Measurements from ENCODE around the gene TMEM51. TPM values are rescaled to one million over a fixed set of nuclear protein-coding genes. Genes with fewer than 3 reads are reported as not detected.
A peak's percentile ranks its signal among the peaks of the same experiment; 100 is the strongest.

Gene TMEM51
- total and polyA plus RNA-seq, 2 of the 13 experiments (the other 11 are each of a cell fraction or from before 2014, with no cell fraction given), result 12.2 to 22.3 TPM

GRCh38 chr1:15139654-15140350, 13.7 kb upstream of the TMEM51 start (continued):
- TF ChIP-seq SALL2 (CRISPR knock-in tag; IDR thresholded peaks at IDR 0.05) (no peak), TERF1 (CRISPR knock-in tag; IDR thresholded peaks at IDR 0.05) (no peak), PAX8 (CRISPR knock-in tag; IDR thresholded peaks at IDR 0.05; ENCODE audit: borderline replicate concordance) (no peak), ZNF558 (CRISPR knock-in tag; IDR thresholded peaks at IDR 0.05; ENCODE audit: borderline replicate concordance) (no peak), KDM6A (CRISPR knock-in tag; IDR thresholded peaks at IDR 0.05; ENCODE audit: low read depth) (no peak), ZNF280B (CRISPR knock-in tag; IDR thresholded peaks at IDR 0.05; ENCODE audit: borderline replicate concordance) (no peak), ZNF850 (CRISPR knock-in tag; conservative IDR thresholded peaks at IDR 0.05) (no peak), PRPF4 (IDR thresholded peaks at IDR 0.05; ENCODE audit: low read depth, low read length, poor library complexity, severe bottlenecking) (no peak), ZMYM3 (CRISPR knock-in tag; IDR thresholded peaks at IDR 0.05) (peak; percentile 83), DMAP1 (CRISPR knock-in tag; IDR thresholded peaks at IDR 0.05) (no peak), ATF7-NPFF (CRISPR knock-in tag; IDR thresholded peaks at IDR 0.05; ENCODE audit: low read depth) (no peak)
- TF ChIP-seq, protein P1, sequence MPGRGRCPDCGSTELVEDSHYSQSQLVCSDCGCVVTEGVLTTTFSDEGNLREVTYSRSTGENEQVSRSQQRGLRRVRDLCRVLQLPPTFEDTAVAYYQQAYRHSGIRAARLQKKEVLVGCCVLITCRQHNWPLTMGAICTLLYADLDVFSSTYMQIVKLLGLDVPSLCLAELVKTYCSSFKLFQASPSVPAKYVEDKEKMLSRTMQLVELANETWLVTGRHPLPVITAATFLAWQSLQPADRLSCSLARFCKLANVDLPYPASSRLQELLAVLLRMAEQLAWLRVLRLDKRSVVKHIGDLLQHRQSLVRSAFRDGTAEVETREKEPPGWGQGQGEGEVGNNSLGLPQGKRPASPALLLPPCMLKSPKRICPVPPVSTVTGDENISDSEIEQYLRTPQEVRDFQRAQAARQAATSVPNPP (CRISPR knock-in tag; IDR thresholded peaks at IDR 0.05), result no peak
- TF ChIP-seq, protein P2, sequence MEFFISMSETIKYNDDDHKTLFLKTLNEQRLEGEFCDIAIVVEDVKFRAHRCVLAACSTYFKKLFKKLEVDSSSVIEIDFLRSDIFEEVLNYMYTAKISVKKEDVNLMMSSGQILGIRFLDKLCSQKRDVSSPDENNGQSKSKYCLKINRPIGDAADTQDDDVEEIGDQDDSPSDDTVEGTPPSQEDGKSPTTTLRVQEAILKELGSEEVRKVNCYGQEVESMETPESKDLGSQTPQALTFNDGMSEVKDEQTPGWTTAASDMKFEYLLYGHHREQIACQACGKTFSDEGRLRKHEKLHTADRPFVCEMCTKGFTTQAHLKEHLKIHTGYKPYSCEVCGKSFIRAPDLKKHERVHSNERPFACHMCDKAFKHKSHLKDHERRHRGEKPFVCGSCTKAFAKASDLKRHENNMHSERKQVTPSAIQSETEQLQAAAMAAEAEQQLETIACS (CRISPR knock-in tag; IDR thresholded peaks at IDR 0.05), result no peak
- TF ChIP-seq, protein P3, sequence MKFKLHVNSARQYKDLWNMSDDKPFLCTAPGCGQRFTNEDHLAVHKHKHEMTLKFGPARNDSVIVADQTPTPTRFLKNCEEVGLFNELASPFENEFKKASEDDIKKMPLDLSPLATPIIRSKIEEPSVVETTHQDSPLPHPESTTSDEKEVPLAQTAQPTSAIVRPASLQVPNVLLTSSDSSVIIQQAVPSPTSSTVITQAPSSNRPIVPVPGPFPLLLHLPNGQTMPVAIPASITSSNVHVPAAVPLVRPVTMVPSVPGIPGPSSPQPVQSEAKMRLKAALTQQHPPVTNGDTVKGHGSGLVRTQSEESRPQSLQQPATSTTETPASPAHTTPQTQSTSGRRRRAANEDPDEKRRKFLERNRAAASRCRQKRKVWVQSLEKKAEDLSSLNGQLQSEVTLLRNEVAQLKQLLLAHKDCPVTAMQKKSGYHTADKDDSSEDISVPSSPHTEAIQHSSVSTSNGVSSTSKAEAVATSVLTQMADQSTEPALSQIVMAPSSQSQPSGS (CRISPR knock-in tag; IDR thresholded peaks at IDR 0.05), result peak; percentile 62; the same call in 1 of the 2 replicates
- TF ChIP-seq, protein P4, sequence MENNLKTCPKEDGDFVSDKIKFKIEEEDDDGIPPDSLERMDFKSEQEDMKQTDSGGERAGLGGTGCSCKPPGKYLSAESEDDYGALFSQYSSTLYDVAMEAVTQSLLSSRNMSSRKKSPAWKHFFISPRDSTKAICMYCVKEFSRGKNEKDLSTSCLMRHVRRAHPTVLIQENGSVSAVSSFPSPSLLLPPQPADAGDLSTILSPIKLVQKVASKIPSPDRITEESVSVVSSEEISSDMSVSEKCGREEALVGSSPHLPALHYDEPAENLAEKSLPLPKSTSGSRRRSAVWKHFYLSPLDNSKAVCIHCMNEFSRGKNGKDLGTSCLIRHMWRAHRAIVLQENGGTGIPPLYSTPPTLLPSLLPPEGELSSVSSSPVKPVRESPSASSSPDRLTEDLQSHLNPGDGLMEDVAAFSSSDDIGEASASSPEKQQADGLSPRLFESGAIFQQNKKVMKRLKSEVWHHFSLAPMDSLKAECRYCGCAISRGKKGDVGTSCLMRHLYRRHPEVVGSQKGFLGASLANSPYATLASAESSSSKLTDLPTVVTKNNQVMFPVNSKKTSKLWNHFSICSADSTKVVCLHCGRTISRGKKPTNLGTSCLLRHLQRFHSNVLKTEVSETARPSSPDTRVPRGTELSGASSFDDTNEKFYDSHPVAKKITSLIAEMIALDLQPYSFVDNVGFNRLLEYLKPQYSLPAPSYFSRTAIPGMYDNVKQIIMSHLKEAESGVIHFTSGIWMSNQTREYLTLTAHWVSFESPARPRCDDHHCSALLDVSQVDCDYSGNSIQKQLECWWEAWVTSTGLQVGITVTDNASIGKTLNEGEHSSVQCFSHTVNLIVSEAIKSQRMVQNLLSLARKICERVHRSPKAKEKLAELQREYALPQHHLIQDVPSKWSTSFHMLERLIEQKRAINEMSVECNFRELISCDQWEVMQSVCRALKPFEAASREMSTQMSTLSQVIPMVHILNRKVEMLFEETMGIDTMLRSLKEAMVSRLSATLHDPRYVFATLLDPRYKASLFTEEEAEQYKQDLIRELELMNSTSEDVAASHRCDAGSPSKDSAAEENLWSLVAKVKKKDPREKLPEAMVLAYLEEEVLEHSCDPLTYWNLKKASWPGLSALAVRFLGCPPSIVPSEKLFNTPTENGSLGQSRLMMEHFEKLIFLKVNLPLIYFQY (CRISPR knock-in tag; IDR thresholded peaks at IDR 0.05; ENCODE audit: borderline replicate concordance), result peak; percentile 88
- TF ChIP-seq, protein P5, sequence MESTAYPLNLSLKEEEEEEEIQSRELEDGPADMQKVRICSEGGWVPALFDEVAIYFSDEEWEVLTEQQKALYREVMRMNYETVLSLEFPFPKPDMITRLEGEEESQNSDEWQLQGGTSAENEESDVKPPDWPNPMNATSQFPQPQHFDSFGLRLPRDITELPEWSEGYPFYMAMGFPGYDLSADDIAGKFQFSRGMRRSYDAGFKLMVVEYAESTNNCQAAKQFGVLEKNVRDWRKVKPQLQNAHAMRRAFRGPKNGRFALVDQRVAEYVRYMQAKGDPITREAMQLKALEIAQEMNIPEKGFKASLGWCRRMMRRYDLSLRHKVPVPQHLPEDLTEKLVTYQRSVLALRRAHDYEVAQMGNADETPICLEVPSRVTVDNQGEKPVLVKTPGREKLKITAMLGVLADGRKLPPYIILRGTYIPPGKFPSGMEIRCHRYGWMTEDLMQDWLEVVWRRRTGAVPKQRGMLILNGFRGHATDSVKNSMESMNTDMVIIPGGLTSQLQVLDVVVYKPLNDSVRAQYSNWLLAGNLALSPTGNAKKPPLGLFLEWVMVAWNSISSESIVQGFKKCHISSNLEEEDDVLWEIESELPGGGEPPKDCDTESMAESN (CRISPR knock-in tag; conservative IDR thresholded peaks at IDR 0.05), result no peak
